ENCODE data around the gene KRT17.

GRCh38 chr17:41672153-41672552 lies 47.8 kb upstream of the KRT17 start:
- TF ChIP-seq CTCF (conservative IDR thresholded peaks at IDR 0.05) (no peak), EZH2 (IDR thresholded peaks at IDR 0.05; ENCODE audit: low read depth) (no peak)

Data from PC-9 (cell line).